ENCODE data around the gene CDH10. TPM values are rescaled to one million over a fixed set of nuclear protein-coding genes. Genes with fewer than 3 reads are reported as not detected.

CDH10 gene
- total and polyA plus RNA-seq, 2 of the 13 experiments (the other 11 are each of a cell fraction or from before 2014, with no cell fraction given), result 0.01 to 0.04 TPM

DNA sequence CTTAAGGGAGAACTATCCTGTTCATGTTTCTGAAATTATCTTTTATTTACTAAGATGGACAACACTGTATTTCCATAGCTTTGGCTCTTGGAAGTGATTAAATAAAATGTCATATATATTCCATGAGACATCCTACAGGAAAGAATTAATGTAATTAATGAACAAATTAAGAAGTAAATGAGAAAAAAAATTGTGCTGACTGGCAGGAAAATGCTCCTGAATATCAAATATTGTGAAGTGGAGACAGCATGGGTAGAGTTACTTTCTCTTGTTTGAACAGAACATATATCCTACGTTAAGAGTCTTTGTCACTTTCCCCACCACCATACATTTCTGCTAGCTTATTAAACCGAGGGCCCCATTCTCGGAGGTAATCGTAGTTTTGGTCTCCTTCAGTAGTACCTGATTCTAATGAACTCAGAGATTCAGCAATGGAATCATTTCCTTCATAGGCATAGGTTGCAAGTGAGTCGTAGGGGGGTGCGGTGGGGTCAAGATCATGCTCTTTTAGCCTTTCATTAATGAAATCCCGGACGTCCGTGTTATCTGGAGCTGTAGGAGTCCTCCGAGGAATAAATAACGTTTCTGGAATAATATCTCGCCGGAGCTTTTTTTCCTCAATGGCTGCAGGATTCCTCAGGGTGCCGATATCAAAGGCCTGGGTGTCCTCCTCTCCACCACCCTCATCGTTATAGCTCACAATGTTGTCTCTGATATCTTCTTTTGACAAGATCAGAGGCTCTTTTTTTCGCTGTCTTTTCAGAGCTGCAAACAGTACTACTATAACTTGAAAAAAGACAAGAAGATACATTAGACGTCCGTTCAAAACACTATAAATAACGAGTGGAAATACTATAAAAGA, 157.2 kb downstream of the CDH10 start:
- 25% methylated on average over 19 of the region's 19 CpGs for WGBS (ENCODE audit: low lambda C conversion rate)
- BruUV-seq (replicated peaks), result no TSS peak
- Histone ChIP-seq H3K4me2 (ENCODE audit: low read depth, low read length) (no peak overlapping the region), H3K9me3 (ENCODE audit: low read length) (no peaks in the 10 kb centered on the region), H2AFZ (ENCODE audit: low read length) (no peak overlapping the region), H3K27me3 (ENCODE audit: control insufficient read depth in 1 of 2, insufficient read depth in 2 of 2, low read length in 2 of 2) (no peaks in the 10 kb centered on the region), H3K9ac (ENCODE audit: insufficient read depth, low read depth, low read length) (no peak overlapping the region), H3K4me1 (ENCODE audit: insufficient read depth, low read length) (no peaks in the 10 kb centered on the region), H4K20me1 (ENCODE audit: insufficient read depth, low read length) (no peaks in the 10 kb centered on the region), H3K79me2 (ENCODE audit: insufficient read depth, low read length) (no peaks in the 10 kb centered on the region), H3K27ac (ENCODE audit: extremely low read length, insufficient read depth, low read length) (no peak overlapping the region), H3K4me3 (replicated peaks in 1 of 3; ENCODE audit: insufficient read depth in 1 of 3, low read depth in 2 of 3, low read length in 3 of 3) (no peak overlapping the region), H3K36me3 (replicated peaks in 1 of 2; ENCODE audit: control insufficient read depth in 1 of 2, insufficient read depth in 2 of 2, low read length in 2 of 2) (no peaks in the 10 kb centered on the region)
- FAIRE-seq (no peak), ATAC-seq (no peak), DNase-seq (ENCODE audit: low spot score) (no peak)
- ChIA-PET CTCF (ENCODE audit: low intra/inter-chr PET ratio, low total read pairs) (no interaction called here), POLR2A (no interaction called here)
- in situ Hi-C loops (cut with HindIII; ENCODE audit: extremely low pct_ligation_motif_present, low pct_unique_long_range_greater_than_20kb), result no loop called here
- intact Hi-C loops (cut with micrococcal nuclease; ENCODE audit: unreplicated experiment), result no loop called here
- peak; percentile 78 for TF ChIP-seq MAFF (IDR thresholded peaks at IDR 0.05; ENCODE audit: low read depth, low read length)
- peak; percentile 71 to 79 for TF ChIP-seq MAFK (conservative IDR thresholded peaks at IDR 0.05 in 1 of 2, IDR thresholded peaks at IDR 0.05 in 1 of 2; ENCODE audit: low read length in 2 of 2)
- TF ChIP-seq, protein P1, sequence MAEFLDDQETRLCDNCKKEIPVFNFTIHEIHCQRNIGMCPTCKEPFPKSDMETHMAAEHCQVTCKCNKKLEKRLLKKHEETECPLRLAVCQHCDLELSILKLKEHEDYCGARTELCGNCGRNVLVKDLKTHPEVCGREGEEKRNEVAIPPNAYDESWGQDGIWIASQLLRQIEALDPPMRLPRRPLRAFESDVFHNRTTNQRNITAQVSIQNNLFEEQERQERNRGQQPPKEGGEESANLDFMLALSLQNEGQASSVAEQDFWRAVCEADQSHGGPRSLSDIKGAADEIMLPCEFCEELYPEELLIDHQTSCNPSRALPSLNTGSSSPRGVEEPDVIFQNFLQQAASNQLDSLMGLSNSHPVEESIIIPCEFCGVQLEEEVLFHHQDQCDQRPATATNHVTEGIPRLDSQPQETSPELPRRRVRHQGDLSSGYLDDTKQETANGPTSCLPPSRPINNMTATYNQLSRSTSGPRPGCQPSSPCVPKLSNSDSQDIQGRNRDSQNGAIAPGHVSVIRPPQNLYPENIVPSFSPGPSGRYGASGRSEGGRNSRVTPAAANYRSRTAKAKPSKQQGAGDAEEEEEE (CRISPR knock-in tag; IDR thresholded peaks at IDR 0.05; ENCODE audit: borderline replicate concordance), result no peak
- TF ChIP-seq ZNF850 (CRISPR knock-in tag; conservative IDR thresholded peaks at IDR 0.05), result no peak
- no peak for TF ChIP-seq GPN1 (CRISPR knock-in tag; IDR thresholded peaks at IDR 0.05; ENCODE audit: borderline replicate concordance)
- no peak for TF ChIP-seq HOXA7 (CRISPR knock-in tag; IDR thresholded peaks at IDR 0.05)

- Histone ChIP-seq H3K79me2 (ENCODE audit: insufficient read depth, low read length) (no peaks in the 10 kb centered on the region), H3K9me3 (ENCODE audit: low read length) (no peaks in the 10 kb centered on the region), H3K4me1 (ENCODE audit: insufficient read depth, low read length) (no peaks in the 10 kb centered on the region), H3K36me3 (replicated peaks in 1 of 2; ENCODE audit: control insufficient read depth in 1 of 2, insufficient read depth in 2 of 2, low read length in 2 of 2) (no peaks in the 10 kb centered on the region), H4K20me1 (ENCODE audit: insufficient read depth, low read length) (no peaks in the 10 kb centered on the region), H3K4me2 (ENCODE audit: low read depth, low read length) (no peak overlapping the region), H3K27me3 (ENCODE audit: control insufficient read depth in 1 of 2, insufficient read depth in 2 of 2, low read length in 2 of 2) (no peaks in the 10 kb centered on the region), H2AFZ (ENCODE audit: low read length) (no peak overlapping the region), H3K27ac (ENCODE audit: extremely low read length, insufficient read depth, low read length) (no peak overlapping the region), H3K9ac (ENCODE audit: insufficient read depth, low read depth, low read length) (no peak overlapping the region), H3K4me3 (replicated peaks in 1 of 3; ENCODE audit: insufficient read depth in 1 of 3, low read depth in 2 of 3, low read length in 3 of 3) (no peak overlapping the region)
- no peak for ATAC-seq
- no peak for TF ChIP-seq ZBTB46 (CRISPR knock-in tag; IDR thresholded peaks at IDR 0.05; ENCODE audit: borderline replicate concordance)
- TF ChIP-seq ISL2 (CRISPR knock-in tag; IDR thresholded peaks at IDR 0.05), result no peak
- no peak for TF ChIP-seq ZSCAN25 (CRISPR knock-in tag; IDR thresholded peaks at IDR 0.05)
- TF ChIP-seq SCMH1 (CRISPR knock-in tag; IDR thresholded peaks at IDR 0.05; ENCODE audit: borderline replicate concordance), result no peak
- TF ChIP-seq, protein P2, sequence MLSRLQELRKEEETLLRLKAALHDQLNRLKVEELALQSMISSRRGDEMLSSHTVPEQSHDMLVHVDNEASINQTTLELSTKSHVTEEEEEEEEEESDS (CRISPR knock-in tag; IDR thresholded peaks at IDR 0.05; ENCODE audit: borderline replicate concordance), result no peak
- TF ChIP-seq EED (CRISPR knock-in tag; IDR thresholded peaks at IDR 0.05), result no peak
- no peak for TF ChIP-seq ZKSCAN8 (CRISPR knock-in tag; IDR thresholded peaks at IDR 0.05; ENCODE audit: borderline replicate concordance)
- TF ChIP-seq MEIS2 (CRISPR knock-in tag; IDR thresholded peaks at IDR 0.05), result no peak
- no peak for TF ChIP-seq PHB2 (IDR thresholded peaks at IDR 0.05; ENCODE audit: partially characterized antibody)
- intact Hi-C loops (cut with micrococcal nuclease; ENCODE audit: unreplicated experiment), result no loop called here
- no peak for DNase-seq (ENCODE audit: low spot score)
- no peak for FAIRE-seq
- BruUV-seq (replicated peaks), result no TSS peak
- ChIA-PET POLR2A (no interaction called here), CTCF (ENCODE audit: low intra/inter-chr PET ratio, low total read pairs) (no interaction called here)
- in situ Hi-C loops (cut with HindIII; ENCODE audit: extremely low pct_ligation_motif_present, low pct_unique_long_range_greater_than_20kb), result no loop called here
These were observed 163.8 kb downstream of the CDH10 start for GRCh38 chr5:24480952-24481351.

Data from HepG2 (cell line).